ENCODE data around the gene PCDHB16.
"Not testable (repeated sequence)": the region's sequence is repeated elsewhere in the genome, so short reads cannot be mapped to it uniquely, and the experiment has no call there.

GRCh38 chr5:141188682-141189081, 6.5 kb downstream of the PCDHB16 start:
- TF ChIP-seq, protein P1, sequence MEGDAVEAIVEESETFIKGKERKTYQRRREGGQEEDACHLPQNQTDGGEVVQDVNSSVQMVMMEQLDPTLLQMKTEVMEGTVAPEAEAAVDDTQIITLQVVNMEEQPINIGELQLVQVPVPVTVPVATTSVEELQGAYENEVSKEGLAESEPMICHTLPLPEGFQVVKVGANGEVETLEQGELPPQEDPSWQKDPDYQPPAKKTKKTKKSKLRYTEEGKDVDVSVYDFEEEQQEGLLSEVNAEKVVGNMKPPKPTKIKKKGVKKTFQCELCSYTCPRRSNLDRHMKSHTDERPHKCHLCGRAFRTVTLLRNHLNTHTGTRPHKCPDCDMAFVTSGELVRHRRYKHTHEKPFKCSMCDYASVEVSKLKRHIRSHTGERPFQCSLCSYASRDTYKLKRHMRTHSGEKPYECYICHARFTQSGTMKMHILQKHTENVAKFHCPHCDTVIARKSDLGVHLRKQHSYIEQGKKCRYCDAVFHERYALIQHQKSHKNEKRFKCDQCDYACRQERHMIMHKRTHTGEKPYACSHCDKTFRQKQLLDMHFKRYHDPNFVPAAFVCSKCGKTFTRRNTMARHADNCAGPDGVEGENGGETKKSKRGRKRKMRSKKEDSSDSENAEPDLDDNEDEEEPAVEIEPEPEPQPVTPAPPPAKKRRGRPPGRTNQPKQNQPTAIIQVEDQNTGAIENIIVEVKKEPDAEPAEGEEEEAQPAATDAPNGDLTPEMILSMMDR (IDR thresholded peaks at IDR 0.05; ENCODE audit: low read depth, low read length), result not testable (repeated sequence)
- not testable (repeated sequence) for TF ChIP-seq EZH2phosphoT487 (IDR thresholded peaks at IDR 0.05; ENCODE audit: low read depth)

Measured in OCI-LY3 (cell line).